ENCODE data around the gene LTBP1.

DNA sequence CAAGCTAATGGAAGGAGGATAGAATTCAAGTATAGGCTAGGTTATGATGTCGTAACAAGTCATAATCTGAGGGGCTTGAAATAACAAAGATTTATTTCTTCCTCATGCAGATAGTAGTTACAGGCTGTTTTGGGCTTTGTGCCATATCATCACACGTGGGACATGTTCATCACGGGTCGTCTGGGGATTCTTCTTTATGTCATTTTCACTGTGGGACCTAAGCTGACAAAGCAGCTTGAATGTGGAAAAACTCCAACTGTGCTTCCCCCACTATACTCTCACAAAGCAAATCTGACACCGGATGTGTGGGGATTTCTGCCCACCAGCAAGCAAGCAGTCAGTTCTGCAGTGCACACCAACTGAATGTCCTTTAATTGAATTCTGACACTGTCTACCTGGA, 124.8 kb downstream of the LTBP1 start:
- TF ChIP-seq, protein P1, sequence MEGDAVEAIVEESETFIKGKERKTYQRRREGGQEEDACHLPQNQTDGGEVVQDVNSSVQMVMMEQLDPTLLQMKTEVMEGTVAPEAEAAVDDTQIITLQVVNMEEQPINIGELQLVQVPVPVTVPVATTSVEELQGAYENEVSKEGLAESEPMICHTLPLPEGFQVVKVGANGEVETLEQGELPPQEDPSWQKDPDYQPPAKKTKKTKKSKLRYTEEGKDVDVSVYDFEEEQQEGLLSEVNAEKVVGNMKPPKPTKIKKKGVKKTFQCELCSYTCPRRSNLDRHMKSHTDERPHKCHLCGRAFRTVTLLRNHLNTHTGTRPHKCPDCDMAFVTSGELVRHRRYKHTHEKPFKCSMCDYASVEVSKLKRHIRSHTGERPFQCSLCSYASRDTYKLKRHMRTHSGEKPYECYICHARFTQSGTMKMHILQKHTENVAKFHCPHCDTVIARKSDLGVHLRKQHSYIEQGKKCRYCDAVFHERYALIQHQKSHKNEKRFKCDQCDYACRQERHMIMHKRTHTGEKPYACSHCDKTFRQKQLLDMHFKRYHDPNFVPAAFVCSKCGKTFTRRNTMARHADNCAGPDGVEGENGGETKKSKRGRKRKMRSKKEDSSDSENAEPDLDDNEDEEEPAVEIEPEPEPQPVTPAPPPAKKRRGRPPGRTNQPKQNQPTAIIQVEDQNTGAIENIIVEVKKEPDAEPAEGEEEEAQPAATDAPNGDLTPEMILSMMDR (conservative IDR thresholded peaks at IDR 0.05; ENCODE audit: low read length): no peak
- TF ChIP-seq EZH2phosphoT487 (IDR thresholded peaks at IDR 0.05; ENCODE audit: borderline replicate concordance, low read depth, low read length): no peak
